ENCODE measurements around the gene DYNC1H1.
"Not testable (repeated sequence)": the region's sequence is repeated elsewhere in the genome, so short reads cannot be mapped to it uniquely, and the experiment has no call there.

DYNC1H1 gene

DNA sequence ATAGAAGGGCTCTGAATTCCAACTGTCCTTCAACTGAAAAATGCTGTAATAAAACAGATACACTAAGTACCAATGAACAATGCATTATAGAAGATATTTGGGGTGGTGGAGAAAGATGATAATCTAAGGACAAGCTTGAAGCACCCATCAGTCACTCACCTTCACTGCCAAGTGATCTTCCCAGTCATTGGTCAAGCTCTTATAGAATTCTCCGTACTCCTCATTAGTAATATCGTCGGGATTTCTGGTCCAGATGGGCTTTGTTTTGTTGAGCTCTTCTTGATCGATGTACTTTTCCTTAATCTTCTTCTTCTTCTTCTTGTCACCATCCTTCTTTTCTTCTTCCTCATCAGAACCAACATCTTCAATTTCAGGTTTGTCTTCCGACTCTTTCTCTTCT, 120.1 kb downstream of the DYNC1H1 start:
- not testable (repeated sequence) for H4K8ac ChIP-seq (ENCODE audit: low read depth, low read length); H3K27me3 ChIP-seq (ENCODE audit: insufficient read depth, low read length, poor library complexity); H3K4ac ChIP-seq (ENCODE audit: low read depth, low read length); H3K18ac ChIP-seq (ENCODE audit: low read length); H3K4me1 ChIP-seq (ENCODE audit: control insufficient read depth, low read depth, low read length); H3K56ac ChIP-seq (ENCODE audit: low read length); H2BK5ac ChIP-seq (ENCODE audit: low read length); H3K4me3 ChIP-seq (ENCODE audit: low read length); H2BK15ac ChIP-seq (replicated peaks; ENCODE audit: low read depth); H3K27ac ChIP-seq (ENCODE audit: low read depth, low read length); H3K23ac ChIP-seq (ENCODE audit: low read length); H2BK120ac ChIP-seq (ENCODE audit: low read depth, low read length); H2AK5ac ChIP-seq (ENCODE audit: low read length); DNase-seq; H4K5ac ChIP-seq (ENCODE audit: low read length)
- peaks cover 11% of the 10 kb centered on the region for H3K79me1 ChIP-seq (ENCODE audit: low read length)
- H3K79me2 ChIP-seq (ENCODE audit: control insufficient read depth, insufficient read depth, low read length), result peaks cover 37% of the 10 kb centered on the region
- H3K4me2 ChIP-seq (ENCODE audit: low read length), result peak overlapping the region; percentile 63
- peaks cover 29% of the 10 kb centered on the region for H3K36me3 ChIP-seq (ENCODE audit: control insufficient read depth, insufficient read depth, low read length)
- H3K9ac ChIP-seq (ENCODE audit: low read length), result peak overlapping the region; percentile 73
- no CpG with 5 or more reads among the region's 5 CpGs for WGBS (ENCODE audit: extremely low coverage, insufficient coverage, low lambda C conversion rate)

- no peak overlapping the region for H2AK5ac ChIP-seq (ENCODE audit: low read length)
- WGBS (ENCODE audit: extremely low coverage, insufficient coverage, low lambda C conversion rate), result 100% methylated on average over 4 of the region's 6 CpGs
- no peak for DNase-seq
- H3K4ac ChIP-seq (ENCODE audit: low read depth, low read length), result no peak overlapping the region
- H2BK120ac ChIP-seq (ENCODE audit: low read depth, low read length), result no peak overlapping the region
- peak overlapping the region; percentile 73 for H3K9ac ChIP-seq (ENCODE audit: low read length)
- H3K4me2 ChIP-seq (ENCODE audit: low read length), result peak overlapping the region; percentile 63
- peaks cover 26% of the 10 kb centered on the region for H3K36me3 ChIP-seq (ENCODE audit: control insufficient read depth, insufficient read depth, low read length)
- no peak overlapping the region for H3K27ac ChIP-seq (ENCODE audit: low read depth, low read length)
- H3K23ac ChIP-seq (ENCODE audit: low read length), result no peak overlapping the region
- no peak overlapping the region for H3K18ac ChIP-seq (ENCODE audit: low read length)
- H3K79me1 ChIP-seq (ENCODE audit: low read length), result peaks cover 11% of the 10 kb centered on the region
- no peak overlapping the region for H4K8ac ChIP-seq (ENCODE audit: low read depth, low read length)
- no peak overlapping the region for H4K5ac ChIP-seq (ENCODE audit: low read length)
- H3K27me3 ChIP-seq (ENCODE audit: insufficient read depth, low read length, poor library complexity), result no peaks in the 10 kb centered on the region
- H3K79me2 ChIP-seq (ENCODE audit: control insufficient read depth, insufficient read depth, low read length), result peaks cover 37% of the 10 kb centered on the region
- H3K4me3 ChIP-seq (ENCODE audit: low read length), result peak overlapping the region; percentile 49
- H2BK15ac ChIP-seq (replicated peaks; ENCODE audit: low read depth), result no peak overlapping the region
- peaks cover 7% of the 10 kb centered on the region for H3K4me1 ChIP-seq (ENCODE audit: control insufficient read depth, low read depth, low read length)
- peak overlapping the region; percentile 94 for H3K56ac ChIP-seq (ENCODE audit: low read length)
- no peak overlapping the region for H2BK5ac ChIP-seq (ENCODE audit: low read length)
Observed at GRCh38 chr14:102084931-102085330, 120.6 kb downstream of the DYNC1H1 start.

DNA sequence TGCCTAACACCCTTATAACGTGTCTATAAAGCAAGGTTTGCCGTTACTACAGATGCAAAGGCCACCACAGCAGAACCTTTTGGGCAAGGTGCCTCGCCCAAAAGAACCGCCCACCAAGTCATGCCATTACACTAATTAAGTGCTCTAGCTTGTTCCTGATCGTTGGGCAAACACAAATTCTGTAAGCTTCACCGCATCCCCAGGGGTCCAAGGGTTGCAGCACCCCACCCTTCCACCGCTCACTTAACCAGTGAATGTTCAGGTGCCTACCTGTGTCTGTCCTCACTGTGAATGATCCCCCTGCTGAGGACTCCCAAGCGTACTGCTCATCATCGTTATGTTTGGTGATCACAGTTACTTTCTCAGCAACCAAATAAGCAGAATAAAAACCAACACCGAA, 121.1 kb downstream of the DYNC1H1 start:
- no peaks in the 10 kb centered on the region for H3K27me3 ChIP-seq (ENCODE audit: insufficient read depth, low read length, poor library complexity)

GRCh38 chr14:102085948-102086708, 121.8 kb downstream of the DYNC1H1 start:
- peak overlapping the region; percentile 100 for H3K4ac ChIP-seq (ENCODE audit: low read depth, low read length)
- H3K27ac ChIP-seq (ENCODE audit: low read depth, low read length), result peak overlapping the region; percentile 93
- H3K4me3 ChIP-seq (ENCODE audit: low read length), result peak overlapping the region; percentile 95
- H4K8ac ChIP-seq (ENCODE audit: low read depth, low read length), result peak overlapping the region; percentile 77
- H2BK5ac ChIP-seq (ENCODE audit: low read length), result no peak overlapping the region
- no peak overlapping the region for H3K23ac ChIP-seq (ENCODE audit: low read length)
- H2BK15ac ChIP-seq (replicated peaks; ENCODE audit: low read depth), result no peak overlapping the region
- peaks cover 7% of the 10 kb centered on the region for H3K4me1 ChIP-seq (ENCODE audit: control insufficient read depth, low read depth, low read length)
- no CpG with 5 or more reads among the region's 49 CpGs for WGBS (ENCODE audit: extremely low coverage, insufficient coverage, low lambda C conversion rate)
- peak overlapping the region; percentile 94 for H3K56ac ChIP-seq (ENCODE audit: low read length)
- H3K27me3 ChIP-seq (ENCODE audit: insufficient read depth, low read length, poor library complexity), result no peaks in the 10 kb centered on the region
- H2BK120ac ChIP-seq (ENCODE audit: low read depth, low read length), result peak overlapping the region; percentile 95
- peak overlapping the region; percentile 63 for H3K4me2 ChIP-seq (ENCODE audit: low read length)
- H3K79me2 ChIP-seq (ENCODE audit: control insufficient read depth, insufficient read depth, low read length), result peaks cover 37% of the 10 kb centered on the region
- peaks cover 17% of the 10 kb centered on the region for H3K36me3 ChIP-seq (ENCODE audit: control insufficient read depth, insufficient read depth, low read length)
- H4K5ac ChIP-seq (ENCODE audit: low read length), result no peak overlapping the region
- peak overlapping the region; percentile 100 for H3K18ac ChIP-seq (ENCODE audit: low read length)
- H2AK5ac ChIP-seq (ENCODE audit: low read length), result no peak overlapping the region
- H3K9ac ChIP-seq (ENCODE audit: low read length), result peak overlapping the region; percentile 73
- DNase-seq, result peak; percentile 48
- peaks cover 10% of the 10 kb centered on the region for H3K79me1 ChIP-seq (ENCODE audit: low read length)

More for the DNA sequence above, 121.1 kb downstream of the DYNC1H1 start:
- Histone ChIP-seq H4K5ac (ENCODE audit: low read length) (no peak overlapping the region), H3K23ac (ENCODE audit: low read length) (no peak overlapping the region), H2AK5ac (ENCODE audit: low read length) (no peak overlapping the region), H3K4me3 (ENCODE audit: low read length) (peak overlapping the region; percentile 95), H2BK120ac (ENCODE audit: low read depth, low read length) (no peak overlapping the region), H3K18ac (ENCODE audit: low read length) (no peak overlapping the region), H3K79me2 (ENCODE audit: control insufficient read depth, insufficient read depth, low read length) (peaks cover 37% of the 10 kb centered on the region), H3K4me1 (ENCODE audit: control insufficient read depth, low read depth, low read length) (peaks cover 7% of the 10 kb centered on the region), H3K79me1 (ENCODE audit: low read length) (peaks cover 11% of the 10 kb centered on the region), H3K56ac (ENCODE audit: low read length) (peak overlapping the region; percentile 94), H3K4me2 (ENCODE audit: low read length) (peak overlapping the region; percentile 63), H2BK5ac (ENCODE audit: low read length) (no peak overlapping the region), H4K8ac (ENCODE audit: low read depth, low read length) (no peak overlapping the region), H2BK15ac (replicated peaks; ENCODE audit: low read depth) (no peak overlapping the region), H3K4ac (ENCODE audit: low read depth, low read length) (no peak overlapping the region), H3K9ac (ENCODE audit: low read length) (peak overlapping the region; percentile 73), H3K27ac (ENCODE audit: low read depth, low read length) (no peak overlapping the region), H3K36me3 (ENCODE audit: control insufficient read depth, insufficient read depth, low read length) (peaks cover 22% of the 10 kb centered on the region)
- no CpG with 5 or more reads among the region's 10 CpGs for WGBS (ENCODE audit: extremely low coverage, insufficient coverage, low lambda C conversion rate)
- no peak for DNase-seq

- Histone ChIP-seq H3K56ac (ENCODE audit: low read length) (peak overlapping the region; percentile 94), H3K27me3 (ENCODE audit: insufficient read depth, low read length, poor library complexity) (no peaks in the 10 kb centered on the region), H4K5ac (ENCODE audit: low read length) (no peak overlapping the region), H2BK120ac (ENCODE audit: low read depth, low read length) (peak overlapping the region; percentile 95), H3K36me3 (ENCODE audit: control insufficient read depth, insufficient read depth, low read length) (peaks cover 16% of the 10 kb centered on the region), H3K18ac (ENCODE audit: low read length) (peak overlapping the region; percentile 100), H3K79me1 (ENCODE audit: low read length) (peaks cover 8% of the 10 kb centered on the region), H2BK15ac (replicated peaks; ENCODE audit: low read depth) (no peak overlapping the region), H3K27ac (ENCODE audit: low read depth, low read length) (peak overlapping the region; percentile 93), H3K23ac (ENCODE audit: low read length) (no peak overlapping the region), H2AK5ac (ENCODE audit: low read length) (no peak overlapping the region), H4K8ac (ENCODE audit: low read depth, low read length) (peak overlapping the region; percentile 77), H3K79me2 (ENCODE audit: control insufficient read depth, insufficient read depth, low read length) (peaks cover 37% of the 10 kb centered on the region), H3K4me2 (ENCODE audit: low read length) (no peak overlapping the region), H2BK5ac (ENCODE audit: low read length) (no peak overlapping the region), H3K9ac (ENCODE audit: low read length) (peak overlapping the region; percentile 73), H3K4ac (ENCODE audit: low read depth, low read length) (peak overlapping the region; percentile 100), H3K4me3 (ENCODE audit: low read length) (peak overlapping the region; percentile 95), H3K4me1 (ENCODE audit: control insufficient read depth, low read depth, low read length) (peaks cover 7% of the 10 kb centered on the region)
- WGBS (ENCODE audit: extremely low coverage, insufficient coverage, low lambda C conversion rate), result no CpG with 5 or more reads among the region's 32 CpGs
- DNase-seq, result no peak
Observed at GRCh38 chr14:102086709-102086971, 122.3 kb downstream of the DYNC1H1 start.
